Measurements from ENCODE around the gene ARCN1. TPM values are rescaled to one million over a fixed set of nuclear protein-coding genes. Genes with fewer than 3 reads are reported as not detected.
A peak's percentile ranks its signal among the peaks of the same experiment; 100 is the strongest.
"Not testable (repeated sequence)": the region's sequence is repeated elsewhere in the genome, so short reads cannot be mapped to it uniquely, and the experiment has no call there.

Gene ARCN1
- total RNA-seq, 2 experiments from 2014 or later, result 98.9 to 130 TPM

DNA sequence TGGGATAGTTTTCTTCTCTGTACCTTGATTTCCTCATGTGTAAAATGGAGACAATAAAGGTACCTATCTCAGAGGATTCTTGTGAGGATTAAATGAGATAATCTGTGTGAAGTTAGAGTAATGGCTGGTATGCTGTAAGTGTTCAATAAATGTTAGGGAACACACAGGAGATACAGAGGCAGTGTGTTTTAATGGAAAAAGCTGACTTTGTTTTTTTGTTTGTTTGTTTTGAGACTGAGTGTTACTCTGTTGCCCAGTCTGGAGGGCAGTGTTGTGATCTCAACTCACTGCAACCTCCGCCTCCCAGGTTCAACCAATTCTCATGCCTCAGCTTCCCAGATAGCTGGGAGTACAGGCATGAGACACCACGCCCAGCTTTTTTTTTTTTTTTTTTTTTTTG lies 2.5 kb upstream of the ARCN1 start:
- H3K27me3 Mint-ChIP-seq, result no peaks in the 10 kb centered on the region
- peaks cover 40% of the 10 kb centered on the region for H3K4me1 Mint-ChIP-seq
- ATAC-seq, result no peak
- no peak overlapping the region for H3K27ac Mint-ChIP-seq
- H3K36me3 Mint-ChIP-seq, result peaks cover 4% of the 10 kb centered on the region
- CTCF ChIA-PET, result interaction anchor here (0.6 to 1.4 kb wide), 3 partner anchors 25 to 373 kb away, joined by 3 to 5 read pairs (median 3); no protein-coding TSS in a partner anchor
- no peaks in the 10 kb centered on the region for H3K9me3 Mint-ChIP-seq (ENCODE audit: low read depth)
- H3K4me3 Mint-ChIP-seq, result no peak overlapping the region
- DNase-seq, result no peak

DNA sequence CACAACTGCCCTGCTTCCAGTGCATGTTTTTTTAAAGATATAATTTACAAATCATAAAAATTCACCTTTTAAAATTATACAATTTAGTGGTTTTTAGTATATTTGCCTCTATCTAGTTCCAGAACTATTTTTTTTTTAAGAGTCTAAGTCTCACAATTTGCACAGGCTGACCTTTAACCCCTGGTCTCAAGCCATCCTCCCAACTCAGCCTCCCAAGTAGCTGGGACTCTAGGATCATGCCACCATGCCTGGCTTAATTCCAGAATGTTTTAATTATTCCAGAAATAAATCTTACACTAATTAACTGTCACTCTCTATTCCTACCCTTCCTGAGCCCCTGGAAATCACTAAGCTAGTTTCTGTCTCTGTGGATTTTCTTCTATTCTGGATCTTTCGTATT lies 1.4 kb upstream of the ARCN1 start:
- ATAC-seq (no peak), DNase-seq (no peak)
- Mint-ChIP-seq H3K36me3 (peaks cover 4% of the 10 kb centered on the region), H3K4me3 (no peak overlapping the region), H3K4me1 (peaks cover 45% of the 10 kb centered on the region), H3K27ac (no peak overlapping the region), H3K27me3 (no peaks in the 10 kb centered on the region), H3K9me3 (ENCODE audit: low read depth) (no peaks in the 10 kb centered on the region)
- CTCF ChIA-PET, result interaction anchor here (1.1 to 1.3 kb wide), 2 partner anchors 38 to 119 kb away, joined by 5 read pairs; no protein-coding TSS in a partner anchor

DNA sequence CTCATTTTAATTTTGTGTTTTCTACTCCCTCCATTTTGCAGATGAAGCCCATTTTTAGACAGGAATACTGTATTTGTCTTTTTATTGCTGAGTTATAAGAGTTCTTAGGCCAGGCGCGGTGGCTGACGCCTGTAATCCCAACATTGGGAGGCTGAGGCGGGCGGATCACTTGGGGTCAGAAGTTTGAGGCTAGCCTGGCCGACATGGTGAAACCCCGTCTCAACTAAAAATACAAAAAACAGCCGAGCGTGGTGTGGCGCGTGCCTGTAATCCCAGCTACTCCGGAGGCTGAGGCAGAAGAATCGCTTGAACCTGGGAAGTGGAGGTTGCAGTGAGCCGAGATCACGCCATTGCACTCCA lies 528 bp upstream of the ARCN1 start:
- DNase-seq, result peak; percentile 46
- ATAC-seq; H3K9me3 Mint-ChIP-seq (ENCODE audit: low read depth); H3K36me3 Mint-ChIP-seq; H3K27me3 Mint-ChIP-seq: not testable (repeated sequence)
- Mint-ChIP-seq H3K4me3 (peak overlapping the region; percentile 90), H3K27ac (peak overlapping the region; percentile 94), H3K4me1 (peaks cover 46% of the 10 kb centered on the region)
- CTCF ChIA-PET, result interaction anchor here (1.1 to 1.5 kb wide), 2 partner anchors 38 to 400 kb away, joined by 3 to 5 read pairs; no protein-coding TSS in a partner anchor

DNA sequence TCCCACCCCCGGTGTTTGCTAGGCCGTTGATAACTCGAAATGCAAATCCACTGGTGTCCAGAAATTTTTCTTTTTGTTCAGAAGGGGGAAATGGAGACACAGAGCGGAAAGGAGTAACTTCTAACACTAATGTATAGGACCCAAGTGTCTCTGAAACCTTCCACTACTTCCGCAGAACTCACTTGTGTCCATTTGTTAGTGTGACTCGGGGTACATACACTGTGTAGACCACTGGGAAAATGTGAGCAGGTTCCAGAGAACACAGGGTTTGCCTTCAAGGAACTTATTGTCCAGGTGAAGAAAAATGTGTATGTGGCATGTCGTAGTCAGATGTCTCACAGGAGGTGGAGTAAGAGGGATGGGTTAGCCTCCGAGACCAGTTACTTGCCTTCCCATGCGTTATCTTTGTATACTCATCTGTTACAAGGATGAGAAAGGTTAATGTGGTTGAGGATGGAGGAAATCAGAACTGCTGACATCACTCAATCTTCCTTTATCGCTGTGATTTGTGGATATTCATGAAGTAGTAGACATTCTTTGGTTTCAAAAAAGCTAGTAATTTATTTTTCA lies 857 bp downstream of the ARCN1 start:
- peaks cover 17% of the 10 kb centered on the region for H3K36me3 Mint-ChIP-seq
- ATAC-seq (peak; percentile 58), DNase-seq (peak; percentile 54)
- CTCF ChIA-PET, result interaction anchor here (0.9 to 2.6 kb wide), 6 partner anchors 20 to 402 kb away, joined by 3 to 7 read pairs (median 3); no protein-coding TSS in a partner anchor
- H3K27ac Mint-ChIP-seq, result peak overlapping the region; percentile 94
- no peaks in the 10 kb centered on the region for H3K9me3 Mint-ChIP-seq (ENCODE audit: low read depth)
- H3K4me1 Mint-ChIP-seq, result peaks cover 52% of the 10 kb centered on the region
- H3K27me3 Mint-ChIP-seq, result no peaks in the 10 kb centered on the region
- H3K4me3 Mint-ChIP-seq, result peak overlapping the region; percentile 90

DNA sequence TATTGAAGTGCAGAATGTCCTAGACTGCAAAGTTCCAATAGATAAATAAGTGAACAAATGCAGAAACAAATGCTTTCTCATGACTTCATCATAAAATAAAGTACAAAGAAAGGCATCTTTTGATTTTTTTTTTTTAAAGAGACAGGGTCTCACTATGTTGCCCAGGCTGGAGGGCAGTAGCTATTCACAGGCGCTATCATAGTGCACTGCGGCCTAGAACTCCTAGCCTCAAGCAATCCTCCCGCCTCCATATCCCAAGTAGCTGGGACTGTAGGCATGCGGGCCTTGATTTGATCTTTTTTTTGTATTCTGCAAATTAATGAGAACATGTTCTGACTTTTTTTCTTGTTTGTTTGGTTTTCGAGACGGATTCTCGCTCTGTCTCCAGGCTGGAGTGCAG lies 2.4 kb downstream of the ARCN1 start:
- Mint-ChIP-seq H3K9me3 (ENCODE audit: low read depth) (no peaks in the 10 kb centered on the region), H3K4me3 (no peak overlapping the region)
- no peak for ATAC-seq

DNA sequence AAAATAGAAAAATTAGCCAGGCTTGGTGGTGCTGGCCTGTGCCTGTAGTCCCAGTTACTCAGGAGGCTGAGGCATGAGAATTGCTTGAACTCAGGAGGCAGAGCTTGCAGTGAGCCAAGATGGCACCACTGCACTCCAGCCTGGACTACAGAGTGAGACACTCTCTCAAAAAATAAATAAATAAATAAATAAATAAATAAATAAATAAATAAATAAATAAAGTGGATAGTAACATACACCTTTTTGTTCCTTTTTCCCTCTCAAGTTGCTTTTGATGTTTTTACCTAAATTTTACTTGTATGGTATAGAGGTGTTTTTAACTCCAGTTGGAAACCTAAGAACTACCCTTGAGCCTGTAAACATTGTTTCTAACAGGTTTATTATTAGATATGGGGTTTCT lies 5.8 kb downstream of the ARCN1 start:
- not testable (repeated sequence) for DNase-seq; H3K9me3 Mint-ChIP-seq (ENCODE audit: low read depth); H3K27ac Mint-ChIP-seq; ATAC-seq; H3K4me3 Mint-ChIP-seq; H3K27me3 Mint-ChIP-seq
- Mint-ChIP-seq H3K4me1 (peaks cover 41% of the 10 kb centered on the region), H3K36me3 (peaks cover 27% of the 10 kb centered on the region)
- CTCF ChIA-PET, result interaction anchor here (0.7 kb wide), 1 partner anchor 13 kb away, joined by 3 read pairs; no protein-coding TSS in a partner anchor

More for the DNA sequence above, 2.4 kb downstream of the ARCN1 start:
- no peak for DNase-seq
- H3K27me3 Mint-ChIP-seq, result no peaks in the 10 kb centered on the region
- no peak overlapping the region for H3K27ac Mint-ChIP-seq
- H3K36me3 Mint-ChIP-seq, result peaks cover 17% of the 10 kb centered on the region
- CTCF ChIA-PET, result interaction anchor here (2.6 kb wide), 1 partner anchor 21 kb away, joined by 7 read pairs; no protein-coding TSS in a partner anchor
- H3K4me1 Mint-ChIP-seq, result peaks cover 53% of the 10 kb centered on the region

DNA sequence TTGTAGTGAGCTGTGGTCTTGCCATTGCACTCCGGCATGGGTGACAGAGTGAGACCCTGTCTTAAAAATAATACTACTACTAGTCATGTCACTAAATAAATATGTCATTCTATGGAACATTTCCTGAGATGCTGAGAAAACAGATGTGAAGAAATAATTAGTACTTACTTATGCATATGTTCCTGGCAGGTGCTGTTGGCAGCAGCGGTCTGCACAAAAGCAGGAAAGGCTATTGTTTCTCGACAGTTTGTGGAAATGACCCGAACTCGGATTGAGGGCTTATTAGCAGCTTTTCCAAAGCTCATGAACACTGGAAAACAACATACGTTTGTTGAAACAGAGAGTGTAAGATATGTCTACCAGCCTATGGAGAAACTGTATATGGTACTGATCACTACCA lies 8.8 kb downstream of the ARCN1 start:
- Mint-ChIP-seq H3K4me3 (no peak overlapping the region), H3K27me3 (no peaks in the 10 kb centered on the region), H3K9me3 (ENCODE audit: low read depth) (no peaks in the 10 kb centered on the region), H3K4me1 (peaks cover 13% of the 10 kb centered on the region), H3K36me3 (peaks cover 42% of the 10 kb centered on the region), H3K27ac (no peak overlapping the region)
- DNase-seq, result no peak
- no peak for ATAC-seq
- CTCF ChIA-PET, result interaction anchor here (0.7 kb wide), 1 partner anchor 14 kb away, joined by 3 read pairs; no protein-coding TSS in a partner anchor

DNA sequence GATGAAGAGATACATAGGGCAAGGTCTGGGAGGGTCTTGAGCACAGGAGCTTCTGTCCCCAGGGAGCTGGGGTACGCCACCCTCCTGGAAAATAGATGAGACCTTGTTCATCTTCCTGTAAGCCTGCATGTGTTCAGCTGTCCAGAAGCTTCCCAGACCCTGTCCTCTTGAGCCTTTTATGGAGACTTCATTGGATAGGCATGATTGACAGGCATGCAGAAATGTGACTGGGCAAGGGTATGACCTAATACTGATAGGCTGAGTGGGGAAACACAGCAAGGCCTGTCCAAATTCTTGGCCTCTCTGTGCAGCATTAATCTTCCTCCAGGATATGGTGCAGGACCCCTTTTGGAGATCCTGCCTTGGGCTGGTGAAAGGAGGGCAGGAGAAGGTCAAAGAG lies 15.7 kb downstream of the ARCN1 start:
- Mint-ChIP-seq H3K27ac (no peak overlapping the region), H3K9me3 (ENCODE audit: low read depth) (no peaks in the 10 kb centered on the region), H3K27me3 (no peaks in the 10 kb centered on the region), H3K36me3 (peaks cover 41% of the 10 kb centered on the region), H3K4me3 (no peak overlapping the region), H3K4me1 (no peaks in the 10 kb centered on the region)
- CTCF ChIA-PET, result no interaction called here
- DNase-seq, result no peak
- no peak for ATAC-seq

DNA sequence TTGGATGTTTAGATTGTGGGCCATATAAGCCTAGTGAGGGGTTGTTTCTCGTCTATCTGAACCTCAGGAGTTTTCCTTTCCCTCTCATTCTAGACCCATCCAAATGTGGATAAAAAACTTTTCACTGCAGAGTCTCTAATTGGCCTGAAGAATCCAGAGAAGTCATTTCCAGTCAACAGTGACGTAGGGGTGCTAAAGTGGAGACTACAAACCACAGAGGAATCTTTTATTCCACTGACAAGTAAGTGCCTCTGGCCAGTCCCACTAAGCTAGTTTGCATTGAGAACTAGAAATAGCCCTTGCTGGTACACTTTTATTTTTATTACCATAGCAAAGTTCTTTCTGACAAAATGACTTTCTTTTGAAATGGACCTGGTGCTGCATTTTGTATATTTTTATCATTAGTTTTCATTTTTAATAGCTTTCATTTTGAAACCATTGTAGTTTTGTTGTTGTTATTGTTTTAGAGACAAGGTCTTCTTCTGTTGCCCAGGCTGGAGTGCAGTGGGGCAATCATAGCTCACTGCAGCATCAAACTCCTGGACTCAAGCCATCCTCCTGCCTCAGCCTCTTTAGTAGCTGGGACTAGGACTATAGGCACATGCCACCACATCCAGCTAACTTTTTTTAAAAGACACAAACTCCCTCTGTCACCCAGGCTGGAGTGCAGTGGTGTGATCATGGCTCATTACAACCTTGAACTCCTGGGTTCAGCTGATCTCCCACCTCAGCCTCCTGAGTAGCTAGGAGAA lies 20.6 kb downstream of the ARCN1 start:
- Mint-ChIP-seq H3K9me3 (ENCODE audit: low read depth) (no peaks in the 10 kb centered on the region), H3K4me1 (peaks cover 22% of the 10 kb centered on the region), H3K4me3 (no peak overlapping the region), H3K36me3 (peaks cover 40% of the 10 kb centered on the region), H3K27me3 (no peaks in the 10 kb centered on the region), H3K27ac (no peak overlapping the region)
- DNase-seq, result no peak
- no peak for ATAC-seq
- CTCF ChIA-PET, result interaction anchor here (0.7 to 5.2 kb wide), 5 partner anchors 8 to 364 kb away, joined by 3 to 75 read pairs (median 4); no protein-coding TSS in a partner anchor

DNA sequence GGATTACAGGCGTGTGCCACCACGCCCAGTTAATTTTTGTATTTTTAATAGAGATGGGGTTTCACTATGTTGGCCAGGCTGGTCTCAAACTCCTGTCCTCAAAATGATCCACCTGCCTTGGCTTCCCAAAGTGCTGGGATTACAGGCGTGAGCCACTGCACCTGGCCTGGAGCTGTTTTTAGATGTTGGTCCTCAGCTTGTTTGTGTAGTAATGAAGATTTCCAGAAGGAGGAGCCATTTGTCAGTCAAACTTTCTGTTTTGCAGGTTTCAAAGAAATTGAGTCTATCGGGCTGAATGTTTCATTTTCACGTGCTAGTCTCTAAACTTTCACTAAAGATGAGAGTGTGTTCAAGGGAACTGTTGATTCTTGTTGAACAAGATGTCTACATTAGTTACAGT lies 22.8 kb downstream of the ARCN1 start:
- Mint-ChIP-seq H3K27ac (peak overlapping the region; percentile 21), H3K4me1 (peaks cover 22% of the 10 kb centered on the region)
- ATAC-seq, result peak; percentile 81

DNA sequence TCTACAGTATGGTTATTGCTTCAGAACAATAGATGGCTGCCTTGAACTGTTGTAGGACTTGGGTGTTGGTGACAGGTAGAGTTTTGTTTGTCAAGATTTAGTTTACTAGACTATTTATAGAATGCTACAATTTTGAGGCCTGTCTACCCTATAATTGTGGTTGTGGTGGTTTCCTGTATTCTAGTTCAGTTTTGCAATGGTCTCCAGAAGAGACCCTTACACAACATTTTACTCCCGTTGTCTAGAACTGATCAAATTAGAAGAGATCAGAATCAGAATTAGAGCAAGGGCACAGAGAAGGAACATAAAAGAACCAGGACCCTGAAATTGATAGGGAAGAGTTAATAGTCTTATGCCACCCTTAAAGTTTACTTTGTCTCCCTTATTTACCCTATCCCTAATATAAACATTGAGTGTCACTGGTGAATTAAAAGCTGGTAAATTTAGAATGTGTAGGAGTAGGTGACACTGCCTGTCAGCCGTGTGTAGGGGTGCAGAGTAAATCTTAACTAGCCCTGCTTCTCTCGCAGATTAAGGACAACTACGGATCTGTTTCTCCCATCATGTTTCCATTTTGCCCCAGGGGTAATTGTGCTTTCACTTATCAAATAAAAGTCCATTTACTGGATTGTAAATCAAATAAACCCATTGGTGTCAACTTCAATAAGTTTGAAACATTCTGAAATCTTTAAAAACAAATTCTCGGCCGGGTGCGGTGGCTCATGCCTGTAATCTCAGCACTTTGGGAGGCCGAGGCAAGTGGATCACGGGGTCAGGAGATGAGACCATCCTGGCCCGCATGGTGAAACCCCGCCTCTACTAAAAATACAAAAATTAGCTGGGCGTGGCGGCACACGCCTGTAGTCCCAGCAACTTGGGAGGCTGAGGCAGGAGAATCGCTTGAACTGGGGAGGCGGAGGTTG lies 24.3 kb downstream of the ARCN1 start:
- ATAC-seq (no peak), DNase-seq (no peak)
- Mint-ChIP-seq H3K27ac (no peak overlapping the region), H3K9me3 (ENCODE audit: low read depth) (no peaks in the 10 kb centered on the region), H3K27me3 (no peaks in the 10 kb centered on the region), H3K4me1 (peaks cover 22% of the 10 kb centered on the region), H3K4me3 (no peak overlapping the region), H3K36me3 (peaks cover 50% of the 10 kb centered on the region)
- CTCF ChIA-PET, result interaction anchor here (3.4 to 5.2 kb wide), 2 partner anchors 9 to 15 kb away, joined by 34 to 75 read pairs; partner anchors contain the start of gene PHLDB1

More for the DNA sequence above, 22.8 kb downstream of the ARCN1 start:
- H3K27me3 Mint-ChIP-seq; H3K9me3 Mint-ChIP-seq (ENCODE audit: low read depth); H3K4me3 Mint-ChIP-seq; DNase-seq: not testable (repeated sequence)
- CTCF ChIA-PET, result interaction anchor here (0.6 to 5.2 kb wide), 18 partner anchors 10 to 435 kb away, joined by 3 to 75 read pairs (median 4); partner anchors contain the start of genes ARCN1, PHLDB1, SLC37A4 and UPK2
- peaks cover 48% of the 10 kb centered on the region for H3K36me3 Mint-ChIP-seq

DNA sequence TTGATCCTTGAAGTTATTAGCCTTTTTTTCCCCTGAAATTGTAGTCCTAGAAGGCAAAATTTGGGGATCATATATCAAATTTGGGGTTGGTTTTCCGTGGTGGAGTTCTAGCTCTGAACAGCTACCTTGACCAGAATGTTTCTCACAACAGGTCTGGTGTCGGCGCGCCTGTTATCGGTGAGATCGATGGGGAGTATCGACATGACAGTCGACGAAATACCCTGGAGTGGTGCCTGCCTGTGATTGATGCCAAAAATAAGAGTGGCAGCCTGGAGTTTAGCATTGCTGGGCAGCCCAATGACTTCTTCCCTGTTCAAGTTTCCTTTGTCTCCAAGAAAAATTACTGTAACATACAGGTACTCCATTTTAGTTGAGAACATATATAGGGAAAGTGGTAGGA lies 25.3 kb downstream of the ARCN1 start:
- Mint-ChIP-seq H3K4me3 (no peak overlapping the region), H3K27me3 (no peaks in the 10 kb centered on the region), H3K4me1 (peaks cover 22% of the 10 kb centered on the region), H3K9me3 (ENCODE audit: low read depth) (no peaks in the 10 kb centered on the region), H3K27ac (no peak overlapping the region), H3K36me3 (peaks cover 55% of the 10 kb centered on the region)
- DNase-seq (no peak), ATAC-seq (no peak)
- CTCF ChIA-PET, result no interaction called here

DNA sequence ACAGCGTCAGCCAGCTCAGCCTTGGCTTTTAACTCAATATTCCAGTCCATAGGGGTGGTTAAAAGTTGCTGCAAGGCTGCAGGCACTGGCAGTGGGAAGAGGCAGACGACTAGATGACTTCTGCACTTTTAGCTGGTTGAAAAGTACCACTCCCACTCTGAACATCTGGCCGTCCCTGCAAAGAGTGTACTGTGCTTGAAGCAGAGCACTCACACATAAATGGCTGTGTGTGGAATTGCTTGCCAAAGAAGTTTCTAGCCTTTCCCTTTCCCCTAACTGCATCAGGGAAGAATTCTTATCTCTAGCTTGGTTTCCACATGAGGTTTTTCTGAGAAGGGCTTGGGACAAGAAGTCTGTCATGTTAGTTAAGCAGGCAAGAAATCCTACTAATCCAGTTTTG lies 30.1 kb downstream of the ARCN1 start:
- CTCF ChIA-PET, result interaction anchor here (1.2 kb wide), 1 partner anchor 9 kb away, joined by 4 read pairs; no protein-coding TSS in a partner anchor
- Mint-ChIP-seq H3K4me1 (no peaks in the 10 kb centered on the region), H3K27me3 (peaks cover 10% of the 10 kb centered on the region), H3K27ac (no peak overlapping the region), H3K9me3 (ENCODE audit: low read depth) (no peaks in the 10 kb centered on the region), H3K4me3 (no peak overlapping the region), H3K36me3 (peaks cover 32% of the 10 kb centered on the region)
- DNase-seq (no peak), ATAC-seq (no peak)

Data from activated CD8-positive, alpha-beta memory T cell treated with anti-CD3 and anti-CD28 coated beads, Interleukin-2, amount 10 ng/mL, durations not matched to agents 7 days and 5 days (primary cell).